ENCODE data around the gene MEGF9.
A peak's percentile ranks its signal among the peaks of the same experiment; 100 is the strongest.

The MEGF9 gene

GRCh38 chr9:120593250-120593954 is 120.9 kb downstream of the MEGF9 start:
- Mint-ChIP-seq H3K4me1 (no peaks in the 10 kb centered on the region), H3K9me3 (no peaks in the 10 kb centered on the region), H3K27me3 (peaks cover 10% of the 10 kb centered on the region), H3K36me3 (no peaks in the 10 kb centered on the region), H3K27ac (no peak overlapping the region), H3K4me3 (no peak overlapping the region)
- CTCF ChIA-PET: no interaction called here
- no peak for DNase-seq

GRCh38 chr9:120592210-120592609 is 122.1 kb downstream of the MEGF9 start:
- Mint-ChIP-seq H3K4me3 (no peak overlapping the region), H3K4me1 (no peaks in the 10 kb centered on the region), H3K27me3 (peaks cover 16% of the 10 kb centered on the region), H3K27ac (no peak overlapping the region), H3K9me3 (no peaks in the 10 kb centered on the region), H3K36me3 (no peaks in the 10 kb centered on the region)
- CTCF ChIA-PET: no interaction called here
- no peak for DNase-seq

GRCh38 chr9:120587328-120587727 is 126.9 kb downstream of the MEGF9 start:
- no peak for DNase-seq
- Mint-ChIP-seq H3K27me3 (peaks cover 23% of the 10 kb centered on the region), H3K4me1 (peaks cover 18% of the 10 kb centered on the region), H3K4me3 (no peak overlapping the region), H3K9me3 (no peaks in the 10 kb centered on the region), H3K27ac (no peak overlapping the region), H3K36me3 (no peaks in the 10 kb centered on the region)
- CTCF ChIA-PET: interaction anchor here (1.0 kb wide), 1 partner anchor 22 kb away, joined by 3 read pairs; no protein-coding TSS in a partner anchor

- Mint-ChIP-seq H3K4me1 (peaks cover 46% of the 10 kb centered on the region), H3K9me3 (peaks cover 1% of the 10 kb centered on the region), H3K27me3 (peaks cover 17% of the 10 kb centered on the region), H3K4me3 (no peak overlapping the region), H3K27ac (peak overlapping the region; percentile 4), H3K36me3 (peaks cover 15% of the 10 kb centered on the region)
- CTCF ChIA-PET: no interaction called here
- DNase-seq: peak; percentile 55
Measured at GRCh38 chr9:120583958-120584369, 130.3 kb downstream of the MEGF9 start.

GRCh38 chr9:120580051-120580896 is 134.0 kb downstream of the MEGF9 start, which contains the start of gene CDK5RAP2:
CDK5RAP2 (minus strand) TSS chr9:120580167; CDS start chr9:120579978, 189 bp downstream.
- peak within 1 kb of the TSS; percentile 91 for H3K27ac Mint-ChIP-seq
- peak; percentile 96 for DNase-seq
- H3K4me3 Mint-ChIP-seq: peak within 1 kb of the TSS; percentile 82
- H3K4me1 Mint-ChIP-seq: peaks cover 76% of the 10 kb centered on the region
- H3K9me3 Mint-ChIP-seq: peaks cover 1% of the 10 kb centered on the region
- peaks cover 38% of the 10 kb centered on the region for H3K36me3 Mint-ChIP-seq
- no peaks in the 10 kb centered on the region for H3K27me3 Mint-ChIP-seq
- CTCF ChIA-PET: no interaction called here

- peaks cover 70% of the 10 kb centered on the region for H3K4me1 Mint-ChIP-seq
- DNase-seq: peak; percentile 22
- CTCF ChIA-PET: interaction anchor here (1.0 kb wide), 1 partner anchor 19 kb away, joined by 3 read pairs; no protein-coding TSS in a partner anchor
- H3K27ac Mint-ChIP-seq: peak overlapping the region; percentile 91
- peak overlapping the region; percentile 82 for H3K4me3 Mint-ChIP-seq
- H3K27me3 Mint-ChIP-seq: no peaks in the 10 kb centered on the region
- H3K9me3 Mint-ChIP-seq: peaks cover 1% of the 10 kb centered on the region
- H3K36me3 Mint-ChIP-seq: peaks cover 38% of the 10 kb centered on the region
Measured at GRCh38 chr9:120579139-120580050, 134.9 kb downstream of the MEGF9 start.

- CTCF ChIA-PET: no interaction called here
- DNase-seq: no peak
- H3K9me3 Mint-ChIP-seq: no peaks in the 10 kb centered on the region
- H3K36me3 Mint-ChIP-seq: peaks cover 45% of the 10 kb centered on the region
- peaks cover 35% of the 10 kb centered on the region for H3K4me1 Mint-ChIP-seq
- no peak overlapping the region for H3K27ac Mint-ChIP-seq
- H3K27me3 Mint-ChIP-seq: no peaks in the 10 kb centered on the region
- H3K4me3 Mint-ChIP-seq: no peak overlapping the region
Measured at GRCh38 chr9:120574473-120574872, 139.8 kb downstream of the MEGF9 start.

GRCh38 chr9:120572472-120572871 is 141.8 kb downstream of the MEGF9 start:
- CTCF ChIA-PET: no interaction called here
- Mint-ChIP-seq H3K36me3 (peaks cover 51% of the 10 kb centered on the region), H3K27ac (no peak overlapping the region), H3K4me1 (peaks cover 17% of the 10 kb centered on the region), H3K27me3 (no peaks in the 10 kb centered on the region), H3K9me3 (no peaks in the 10 kb centered on the region), H3K4me3 (no peak overlapping the region)
- no peak for DNase-seq

- CTCF ChIA-PET: no interaction called here
- peaks cover 48% of the 10 kb centered on the region for H3K36me3 Mint-ChIP-seq
Measured at GRCh38 chr9:120571443-120572257, 142.6 kb downstream of the MEGF9 start.

GRCh38 chr9:120570296-120570695 is 144.0 kb downstream of the MEGF9 start:
- no peak overlapping the region for H3K27ac Mint-ChIP-seq
- no peaks in the 10 kb centered on the region for H3K27me3 Mint-ChIP-seq
- H3K4me3 Mint-ChIP-seq: no peak overlapping the region
- no peaks in the 10 kb centered on the region for H3K4me1 Mint-ChIP-seq
- H3K9me3 Mint-ChIP-seq: no peaks in the 10 kb centered on the region
- CTCF ChIA-PET: no interaction called here
- peaks cover 45% of the 10 kb centered on the region for H3K36me3 Mint-ChIP-seq
- no peak for DNase-seq

More at GRCh38 chr9:120571443-120572257, 142.6 kb downstream of the MEGF9 start:
- H3K4me1 Mint-ChIP-seq: peaks cover 9% of the 10 kb centered on the region
- H3K27me3 Mint-ChIP-seq: no peaks in the 10 kb centered on the region
- DNase-seq: no peak
- H3K4me3 Mint-ChIP-seq: no peak overlapping the region
- H3K9me3 Mint-ChIP-seq: no peaks in the 10 kb centered on the region
- H3K27ac Mint-ChIP-seq: no peak overlapping the region

- Mint-ChIP-seq H3K27me3 (no peaks in the 10 kb centered on the region), H3K4me1 (no peaks in the 10 kb centered on the region), H3K4me3 (no peak overlapping the region), H3K9me3 (no peaks in the 10 kb centered on the region), H3K36me3 (peaks cover 52% of the 10 kb centered on the region), H3K27ac (no peak overlapping the region)
- CTCF ChIA-PET: no interaction called here
- DNase-seq: no peak
Measured at GRCh38 chr9:120569556-120569955, 144.7 kb downstream of the MEGF9 start.

- Mint-ChIP-seq H3K27ac (no peak overlapping the region), H3K36me3 (peaks cover 55% of the 10 kb centered on the region), H3K4me1 (no peaks in the 10 kb centered on the region), H3K9me3 (no peaks in the 10 kb centered on the region), H3K4me3 (no peak overlapping the region), H3K27me3 (no peaks in the 10 kb centered on the region)
- CTCF ChIA-PET: no interaction called here
- no peak for DNase-seq
Measured at GRCh38 chr9:120568816-120569215, 145.5 kb downstream of the MEGF9 start.

- H3K9me3 Mint-ChIP-seq: no peaks in the 10 kb centered on the region
- no peak overlapping the region for H3K27ac Mint-ChIP-seq
- H3K4me3 Mint-ChIP-seq: no peak overlapping the region
- DNase-seq: no peak
- no peaks in the 10 kb centered on the region for H3K27me3 Mint-ChIP-seq
- H3K4me1 Mint-ChIP-seq: no peaks in the 10 kb centered on the region
- CTCF ChIA-PET: no interaction called here
- peaks cover 60% of the 10 kb centered on the region for H3K36me3 Mint-ChIP-seq
Measured at GRCh38 chr9:120567874-120568273, 146.4 kb downstream of the MEGF9 start.

All from activated naive CD4-positive, alpha-beta T cell treated with anti-CD3 and anti-CD28 coated beads, Interleukin-2, amount 10 ng/mL, durations not matched to agents 7 days and 5 days (primary cell).